Hematopoietic multipotent progenitor cell treated with erythropoietin and hydrocortisone succinate and interleukin-3 and kit ligand, for 8 days (in vitro differentiated cells): ENCODE data around the gene MRGPRX2.

Experiments
- DNase-seq: peaks from one replicate; pipeline ENCODE4 v3.0.0-alpha.2; 2015

The MRGPRX2 gene

GRCh38 chr11:19060629-19061028 is at the start of gene MRGPRX2:
MRGPRX2 (minus strand) TSS chr11:19060717; CDS start chr11:19056402, 4,315 bp downstream.
- no peak for DNase-seq

GRCh38 chr11:19110295-19110694 is 49.8 kb upstream of the MRGPRX2 start:
- DNase-seq, result peak; percentile 34

GRCh38 chr11:19107125-19107524 is 46.6 kb upstream of the MRGPRX2 start:
- no peak for DNase-seq

- no peak for DNase-seq
Measured at GRCh38 chr11:19105011-19105410, 44.5 kb upstream of the MRGPRX2 start.

- DNase-seq, result no peak
Measured at GRCh38 chr11:19102521-19102900, 42.0 kb upstream of the MRGPRX2 start.

GRCh38 chr11:19101796-19102520 is 41.4 kb upstream of the MRGPRX2 start:
- DNase-seq, result no peak

GRCh38 chr11:19100885-19101284 is 40.4 kb upstream of the MRGPRX2 start:
- DNase-seq, result no peak

- DNase-seq, result no peak
Measured at GRCh38 chr11:19099093-19099492, 38.6 kb upstream of the MRGPRX2 start.

- DNase-seq, result no peak
Measured at GRCh38 chr11:19094859-19095258, 34.3 kb upstream of the MRGPRX2 start.

- DNase-seq, result no peak
Measured at GRCh38 chr11:19093976-19094375, 33.5 kb upstream of the MRGPRX2 start.

GRCh38 chr11:19092850-19093249 is 32.3 kb upstream of the MRGPRX2 start:
- no peak for DNase-seq

- DNase-seq, result no peak
Measured at GRCh38 chr11:19092342-19092741, 31.8 kb upstream of the MRGPRX2 start.

- DNase-seq, result no peak
Measured at GRCh38 chr11:19091366-19091765, 30.8 kb upstream of the MRGPRX2 start.

GRCh38 chr11:19089421-19089820 is 28.9 kb upstream of the MRGPRX2 start:
- no peak for DNase-seq

GRCh38 chr11:19088791-19089190 is 28.3 kb upstream of the MRGPRX2 start:
- DNase-seq, result no peak

- DNase-seq, result no peak
Measured at GRCh38 chr11:19087658-19088057, 27.1 kb upstream of the MRGPRX2 start.

GRCh38 chr11:19084661-19085315 is 24.3 kb upstream of the MRGPRX2 start:
- no peak for DNase-seq

GRCh38 chr11:19083166-19083565 is 22.6 kb upstream of the MRGPRX2 start:
- DNase-seq, result no peak

- DNase-seq, result no peak
Measured at GRCh38 chr11:19080579-19080993, 20.1 kb upstream of the MRGPRX2 start.

- no peak for DNase-seq
Measured at GRCh38 chr11:19079643-19080440, 19.3 kb upstream of the MRGPRX2 start.

GRCh38 chr11:19077965-19078364 is 17.4 kb upstream of the MRGPRX2 start:
- DNase-seq, result no peak

GRCh38 chr11:19076744-19077589 is 16.4 kb upstream of the MRGPRX2 start:
- peak; percentile 62 for DNase-seq

GRCh38 chr11:19075636-19076035 is 15.1 kb upstream of the MRGPRX2 start:
- DNase-seq, result no peak
